HepG2 (cell line): ENCODE measurements around the gene SMTN. TPM values are rescaled to one million over a fixed set of nuclear protein-coding genes. Genes with fewer than 3 reads are reported as not detected.

Experiments
- ATAC-seq: fragments of 200-7000 bp; cut with Tn5 transposase; 3 replicates; pipeline ENCODE4 v1.9.1; 2020; ENCODE audit warnings: mild to moderate bottlenecking, moderate library complexity
- BruUV-seq: library from RNA; stranded (reverse); fragments of 400-500 nt; replicated peaks from 2 replicates; lab custom pipeline; 2021; lab: Mats Ljungman, UMichigan
- CTCF ChIA-PET: fragments of 300-600 bp; formaldehyde crosslinking; extraction: SDS; loops from one replicate; lab custom pipeline; 2021; ENCODE audit warnings: low total read pairs, inconsistent platforms, low intra/inter-chr PET ratio; lab: Yijun Ruan, JAX
- POLR2A ChIA-PET: fragments of 350-600 bp; sonication (Branson Sonifier 250); formaldehyde crosslinking; loops from one replicate; lab custom pipeline; 2020; ENCODE audit warnings: antibody characterized with exemption, inconsistent platforms; lab: Yijun Ruan, JAX
- DNase-seq: peaks from one replicate; pipeline ENCODE4 v3.0.0-alpha.2; 2015; ENCODE audit warnings: low spot score
- FAIRE-seq: peaks from 3 replicates; lab custom pipeline; 2011; peaks lifted over from hg19 to GRCh38; lab: Jason Lieb, UNC
- H2AFZ ChIP-seq: one replicate; pipeline ENCODE4 v1.6.1; 2011; ENCODE audit warnings: low read length, inconsistent platforms
- H3K27ac ChIP-seq: fragments of 300-600 bp; 3 replicates; pipeline ENCODE4 v1.8.0; 2011; ENCODE audit warnings: mixed run types, mild to moderate bottlenecking, mixed read lengths, low read length, inconsistent platforms; ENCODE audit not compliant: insufficient read depth; ENCODE audit errors: extremely low read length
- H3K27me3 ChIP-seq, 2 experiments: fragments of 200-600 bp in 1 of 2; 2 replicates in 1 of 2; 3 replicates in 1 of 2; pipeline versions ENCODE4 v1.6.0 to v1.8.0; 2011; ENCODE audit warnings: low read length in 2 of 2, mild to moderate bottlenecking in 2 of 2, moderate library complexity in 2 of 2, inconsistent platforms in 1 of 2; ENCODE audit not compliant: insufficient read depth in 2 of 2, control insufficient read depth in 1 of 2
- H3K36me3 ChIP-seq, 2 experiments: fragments of 200-600 bp in 1 of 2; replicated peaks in 1 of 2; 2 replicates in 1 of 2; 3 replicates in 1 of 2; pipeline versions ENCODE4 v1.5.1 to v1.8.0; 2011; ENCODE audit warnings: low read length in 2 of 2, inconsistent platforms in 1 of 2; ENCODE audit not compliant: insufficient read depth in 2 of 2, control insufficient read depth in 1 of 2
- H3K4me1 ChIP-seq: 2 replicates; pipeline ENCODE4 v1.5.1; 2012; ENCODE audit warnings: low read length, inconsistent platforms; ENCODE audit not compliant: insufficient read depth
- H3K4me2 ChIP-seq: 2 replicates; pipeline ENCODE4 v1.6.0; 2011; ENCODE audit warnings: low read depth, low read length, inconsistent platforms
- H3K4me3 ChIP-seq, 3 experiments: fragments of 200-600 bp in 1 of 3; sonication (generic), shearing (Covaris generic) in 1 of 3; replicated peaks in 1 of 3; 2 replicates each; pipeline ENCODE4 v1.5.1; 2011 to 2016; ENCODE audit warnings: low read length in 3 of 3, inconsistent platforms in 2 of 3, low read depth in 2 of 3, mild to moderate bottlenecking in 2 of 3, control low read depth in 1 of 3, mixed read lengths in 1 of 3; ENCODE audit not compliant: insufficient read depth in 1 of 3
- H3K79me2 ChIP-seq: one replicate; pipeline ENCODE4 v1.6.1; 2011; ENCODE audit warnings: low read length, inconsistent platforms; ENCODE audit not compliant: insufficient read depth
- H3K9ac ChIP-seq: 2 replicates; pipeline ENCODE4 v1.6.0; 2011; ENCODE audit warnings: mild to moderate bottlenecking, low read depth, low read length, inconsistent platforms; ENCODE audit not compliant: insufficient read depth
- H3K9me3 ChIP-seq: 2 replicates; pipeline ENCODE4 v1.5.1; 2012; ENCODE audit warnings: mild to moderate bottlenecking, low read length
- H4K20me1 ChIP-seq: 2 replicates; pipeline ENCODE4 v1.6.0; 2011; ENCODE audit warnings: inconsistent platforms, mild to moderate bottlenecking, low read length, moderate library complexity; ENCODE audit not compliant: insufficient read depth
- ATM ChIP-seq: fragments of 450-650 bp; IDR thresholded peaks from 2 replicates; pipeline ENCODE4 v1.7.1; 2017; ENCODE audit warnings: mild to moderate bottlenecking, borderline replicate concordance
- CBFB ChIP-seq: sonication (generic); formaldehyde crosslinking; IDR thresholded peaks from 2 replicates; pipeline ENCODE4 v1.4.0; 2020; ENCODE audit warnings: missing genetic modification reagents
- JUNB ChIP-seq: sonication (generic); formaldehyde crosslinking; IDR thresholded peaks from 2 replicates; pipeline ENCODE4 v1.8.0; 2022; ENCODE audit warnings: missing genetic modification reagents, mild to moderate bottlenecking, borderline replicate concordance
- KIAA2018 ChIP-seq: sonication (generic); formaldehyde crosslinking; IDR thresholded peaks from 2 replicates; pipeline ENCODE4 v1.5.0; 2020; ENCODE audit warnings: mild to moderate bottlenecking, missing genetic modification reagents, borderline replicate concordance
- MIXL1 ChIP-seq: IDR thresholded peaks from 2 replicates; pipeline ENCODE4 v1.6.1; 2016
- PTBP1 ChIP-seq: fragments of 200-400 bp; formaldehyde crosslinking; IDR thresholded peaks from 2 replicates; pipeline ENCODE4 v1.6.1; 2018; ENCODE audit warnings: low read length, low read depth; ENCODE audit not compliant: poor library complexity, severe bottlenecking
- RFX1 ChIP-seq: fragments of 450-650 bp; IDR thresholded peaks from 2 replicates; pipeline ENCODE4 v1.6.1; 2017
- TEAD3 ChIP-seq: optimal IDR thresholded peaks from 2 replicates; pipeline ENCODE3; 2016; ENCODE audit warnings: borderline replicate concordance
- WIZ ChIP-seq: sonication (generic); formaldehyde crosslinking; IDR thresholded peaks from 2 replicates; pipeline ENCODE4 v1.5.1; 2020; ENCODE audit warnings: mild to moderate bottlenecking, missing genetic modification reagents
- ZBTB7B ChIP-seq: sonication (generic); formaldehyde crosslinking; IDR thresholded peaks from 2 replicates; pipeline ENCODE4 v1.4.0; 2020; ENCODE audit warnings: missing genetic modification reagents
- ZKSCAN8 ChIP-seq: IDR thresholded peaks from 2 replicates; pipeline ENCODE4 v1.6.1; 2016; ENCODE audit warnings: borderline replicate concordance, missing genetic modification reagents, missing compliant biosample characterization
- ZNF292 ChIP-seq: sonication (generic); formaldehyde crosslinking; IDR thresholded peaks from 2 replicates; pipeline ENCODE4 v1.8.1; 2022; ENCODE audit warnings: mild to moderate bottlenecking, low read depth, missing genetic modification reagents, borderline replicate concordance
- ZNF550 ChIP-seq: sonication (generic); formaldehyde crosslinking; IDR thresholded peaks from 2 replicates; pipeline ENCODE4 v1.4.0; 2020; ENCODE audit warnings: mild to moderate bottlenecking, missing genetic modification reagents, borderline replicate concordance
- ZNF678 ChIP-seq: sonication (generic); formaldehyde crosslinking; IDR thresholded peaks from 2 replicates; pipeline ENCODE4 v1.4.0; 2020; ENCODE audit warnings: mild to moderate bottlenecking, missing genetic modification reagents
- ZNF816 ChIP-seq: sonication (generic); formaldehyde crosslinking; IDR thresholded peaks from 2 replicates; pipeline ENCODE4 v1.8.0; 2022; ENCODE audit warnings: missing genetic modification reagents, mild to moderate bottlenecking, borderline replicate concordance
- WGBS: methylation state at CpG from one replicate; pipeline ENCODE4 v1.1.6; 2017; ENCODE audit warnings: low lambda C conversion rate; 5-methylcytosine and 5-hydroxymethylcytosine counted together
- in situ Hi-C: cut with HindIII; loops from 2 replicates; pipeline ENCODE4 v1.10.0; 2017; ENCODE audit warnings: low pct_unique_long_range_greater_than_20kb; ENCODE audit not compliant: extremely low pct_ligation_motif_present
- intact Hi-C: fragments of 100-400 bp; cut with micrococcal nuclease; formaldehyde crosslinking; loops from one replicate; pipeline ENCODE4 v1.10.0; 2022; ENCODE audit not compliant: unreplicated experiment
- polyA plus RNA-seq, 8 experiments: library from polyadenylated mRNA; depleted of rRNA in 3 of 8; stranded (reverse) in 7 of 8; unstranded in 1 of 8; fragments of >200 nt; fragmentation: Illumina TruSeq in 4 of 8; extraction: Trizol in 4 of 8; gene quantifications; 2 replicates each; pipeline versions ENCODE4 v1.2.1 to v1.2.3, GENCODE V29; 2011 to 2016; ENCODE audit warnings: low read depth in 4 of 8, missing spikeins in 1 of 8, mixed read lengths in 1 of 8; ENCODE audit not compliant: insufficient read depth in 1 of 8
- total RNA-seq, 5 experiments: library from RNA; depleted of rRNA; stranded (reverse); fragments of >200 nt; fragmentation: Illumina TruSeq; extraction: Trizol; gene quantifications; 2 replicates each; pipeline ENCODE4 v1.2.3, GENCODE V29; 2016; ENCODE audit warnings: low read depth in 1 of 5

SMTN gene
- total and polyA plus RNA-seq, 2 of the 13 experiments (the other 11 are each of a cell fraction or from before 2014, with no cell fraction given): 14.7 to 26.1 TPM

GRCh38 chr22:31045900-31046538, 35.1 kb upstream of the SMTN start (continued):
- TF ChIP-seq ZBTB7B (0 out of 2 replicates have a peak, but pooled peaks have one; percentile 40), ZNF816 (CRISPR knock-in tag) (no peak), ZNF678 (no peak)

GRCh38 chr22:31046539-31047226, 34.4 kb upstream of the SMTN start:
- FAIRE-seq (peak; percentile 4), DNase-seq (peak; percentile 45), ATAC-seq (peak; percentile 59; the same call in 2 of the 3 replicates)
- peak overlapping the region; percentile 30 for H2AFZ ChIP-seq
- no TSS peak for BruUV-seq
- ChIA-PET CTCF (no interaction called here), POLR2A (interaction anchor here (0.8 to 3.7 kb wide), 6 partner anchors 9 to 78 kb away, joined by 3 to 21 read pairs (median 10); partner anchors contain the start of genes MORC2, SMTN and TUG1)
- in situ Hi-C loops: no loop called here
- H3K36me3 ChIP-seq: no peaks in the 10 kb centered on the region
- WGBS: 62% methylated on average over 9 of the region's 11 CpGs
- H3K4me2 ChIP-seq: peak overlapping the region; percentile 38
- H3K4me1 ChIP-seq: peaks cover 51% of the 10 kb centered on the region
- intact Hi-C loops: no loop called here
- peak overlapping the region; percentile 40 for H3K9ac ChIP-seq
- H3K27me3 ChIP-seq: no peaks in the 10 kb centered on the region
- no peaks in the 10 kb centered on the region for H3K79me2 ChIP-seq
- no peaks in the 10 kb centered on the region for H3K9me3 ChIP-seq
- H4K20me1 ChIP-seq: no peaks in the 10 kb centered on the region
- 0 out of 6 replicates have a peak overlapping the region, but pooled peaks of 1 of the 3 experiments have one; percentile 7 for H3K4me3 ChIP-seq
- H3K27ac ChIP-seq: peak overlapping the region; percentile 56
- no peak for TF ChIP-seq KIAA2018
- TF ChIP-seq CBFB (CRISPR knock-in tag): no peak
- no peak for TF ChIP-seq ZKSCAN8 (CRISPR knock-in tag)
- peak; percentile 24 for TF ChIP-seq TEAD3
- no peak for TF ChIP-seq PTBP1
- peak; percentile 46; the same call in 1 of the 2 replicates for TF ChIP-seq ZNF292
- TF ChIP-seq MIXL1: no peak
- no peak for TF ChIP-seq RFX1
- TF ChIP-seq ATM: no peak
- no peak for TF ChIP-seq ZNF550 (CRISPR knock-in tag)
- no peak for TF ChIP-seq JUNB (CRISPR knock-in tag)
- TF ChIP-seq WIZ (CRISPR knock-in tag): no peak
